Activated CD4-positive, alpha-beta T cell treated with anti-CD3 and anti-CD28 coated beads, Interleukin-10, Interleukin-2, amounts not matched to agents 100 ng/mL and 50 ng/mL, durations not matched to agents 16 hours and 8 hours (primary cell): ENCODE measurements around the gene CTNNA3.

Experiments used
- DNase-seq: peaks from one replicate; pipeline ENCODE4 v3.0.0-alpha.2; 2020

CTNNA3 gene

GRCh38 chr10:66591865-66592264 lies 1104.1 kb downstream of the CTNNA3 start:
- no peak for DNase-seq

- DNase-seq: no peak
Measured at GRCh38 chr10:66587680-66588050, 1108.3 kb downstream of the CTNNA3 start.

- DNase-seq: no peak
Measured at GRCh38 chr10:66586897-66587679, 1108.9 kb downstream of the CTNNA3 start.

- no peak for DNase-seq
Measured at GRCh38 chr10:66586073-66586472, 1109.9 kb downstream of the CTNNA3 start.

GRCh38 chr10:66575251-66575855 lies 1120.6 kb downstream of the CTNNA3 start:
- DNase-seq: no peak

- DNase-seq: no peak
Measured at GRCh38 chr10:66572700-66573099, 1123.3 kb downstream of the CTNNA3 start.

GRCh38 chr10:66565999-66566398 lies 1130.0 kb downstream of the CTNNA3 start:
- no peak for DNase-seq

GRCh38 chr10:66564287-66564686 lies 1131.7 kb downstream of the CTNNA3 start:
- no peak for DNase-seq

- DNase-seq: no peak
Measured at GRCh38 chr10:66555061-66555460, 1140.9 kb downstream of the CTNNA3 start.

- no peak for DNase-seq
Measured at GRCh38 chr10:66552331-66552730, 1143.7 kb downstream of the CTNNA3 start.

GRCh38 chr10:66550351-66550750 lies 1145.6 kb downstream of the CTNNA3 start:
- no peak for DNase-seq

GRCh38 chr10:66538908-66539307 lies 1157.1 kb downstream of the CTNNA3 start:
- no peak for DNase-seq

- no peak for DNase-seq
Measured at GRCh38 chr10:66538371-66538770, 1157.6 kb downstream of the CTNNA3 start.

GRCh38 chr10:66537186-66537585 lies 1158.8 kb downstream of the CTNNA3 start:
- no peak for DNase-seq

- no peak for DNase-seq
Measured at GRCh38 chr10:66535439-66535838, 1160.6 kb downstream of the CTNNA3 start.

GRCh38 chr10:66534866-66535265 lies 1161.1 kb downstream of the CTNNA3 start:
- no peak for DNase-seq

GRCh38 chr10:66521506-66521905 lies 1174.5 kb downstream of the CTNNA3 start:
- DNase-seq: no peak

- DNase-seq: no peak
Measured at GRCh38 chr10:66519616-66520015, 1176.4 kb downstream of the CTNNA3 start.

- DNase-seq: no peak
Measured at GRCh38 chr10:66514666-66515065, 1181.3 kb downstream of the CTNNA3 start.

- no peak for DNase-seq
Measured at GRCh38 chr10:66513504-66513903, 1182.5 kb downstream of the CTNNA3 start.

GRCh38 chr10:66505003-66505657 lies 1190.9 kb downstream of the CTNNA3 start:
- DNase-seq: no peak

- no peak for DNase-seq
Measured at GRCh38 chr10:66501356-66501755, 1194.6 kb downstream of the CTNNA3 start.

GRCh38 chr10:66483966-66484365 lies 1212.0 kb downstream of the CTNNA3 start:
- no peak for DNase-seq

GRCh38 chr10:66472156-66472555 lies 1223.8 kb downstream of the CTNNA3 start:
- no peak for DNase-seq
